Transverse colon (tissue), 4 donors: Measurements from ENCODE around the gene AGPAT2.

Experiments used
- CTCF ChIP-seq, 5 experiments: fragments of 200-600 bp in 3 of 5; fragments of 450-650 bp in 2 of 5; sonication (generic) in 3 of 5; IDR thresholded peaks; 1 replicate in 2 of 5; 2 replicates in 3 of 5; pipeline ENCODE4 v1.5.1; 2016 to 2017; ENCODE audit warnings: antibody characterized with exemption in 5 of 5, inconsistent platforms in 3 of 5, mild to moderate bottlenecking in 2 of 5, moderate library complexity in 1 of 5
- EP300 ChIP-seq: sonication (generic); formaldehyde crosslinking; IDR thresholded peaks from one replicate; pipeline ENCODE4 v1.6.1; 2017; ENCODE audit warnings: antibody characterized with exemption, low read depth
- POLR2A ChIP-seq: fragments of 450-650 bp; IDR thresholded peaks from one replicate; pipeline ENCODE4 v1.6.1; 2016; ENCODE audit warnings: antibody characterized with exemption, mild to moderate bottlenecking, moderate library complexity
- POLR2AphosphoS5 ChIP-seq, 3 donors: sonication (generic); formaldehyde crosslinking; IDR thresholded peaks; one replicate each; pipeline ENCODE4 v1.6.1; 2016; ENCODE audit warnings: antibody characterized with exemption in 3 of 3

DNA sequence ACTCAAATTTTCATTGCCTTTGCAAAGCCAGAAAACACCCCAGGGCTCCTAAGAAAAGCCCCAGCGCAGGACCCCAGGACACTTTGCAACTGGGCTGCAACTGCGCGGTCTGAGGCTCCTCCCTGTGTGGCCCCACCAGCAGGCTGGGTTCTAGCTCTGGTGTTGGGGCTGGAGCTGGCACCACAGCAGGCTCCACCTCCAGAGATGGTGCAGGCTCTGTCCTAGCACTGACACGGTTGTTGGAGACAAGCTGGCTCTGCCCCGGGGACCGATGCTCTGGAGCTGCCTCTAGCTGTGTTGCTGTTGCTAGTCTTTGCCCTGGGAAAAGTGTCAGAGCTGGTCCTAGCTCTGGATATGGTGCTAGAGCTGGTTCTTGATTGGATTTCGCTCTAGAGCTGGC is 41.9 kb upstream of the AGPAT2 start:
- TF ChIP-seq CTCF (IDR thresholded peaks at IDR 0.05): no peak
- TF ChIP-seq POLR2A: no peak
- TF ChIP-seq EP300: no peak
- TF ChIP-seq POLR2AphosphoS5 (IDR thresholded peaks at IDR 0.05): no peak
